GOT3 (cell line): ENCODE data around the gene FSHR.

Experiments used
- DNase-seq: peaks from one replicate; lab custom pipeline; 2025; ENCODE audit warnings: mixed read lengths; lab: John Stamatoyannopoulos, UW

FSHR gene

DNA sequence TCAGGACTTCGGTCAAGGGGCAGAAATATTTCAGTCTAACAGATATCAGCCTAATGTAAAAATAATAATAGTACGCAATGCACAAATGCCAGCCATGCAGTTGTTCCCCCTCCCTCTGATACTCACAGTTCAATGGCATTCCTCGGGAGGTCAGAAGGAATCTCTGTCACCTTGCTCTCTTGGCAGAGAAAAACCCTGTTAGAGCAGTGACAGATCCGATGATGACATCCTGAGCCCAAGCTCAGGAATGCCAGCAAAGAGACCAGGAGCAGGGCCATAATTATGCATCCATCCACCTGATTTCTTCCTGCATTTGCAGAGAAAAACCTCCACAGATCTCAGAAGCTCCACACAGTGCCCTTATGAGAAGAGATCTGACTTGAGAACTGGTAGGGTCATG lies at the start of gene FSHR:
FSHR (minus strand) TSS at position 376 of the 400 bp plus-strand sequence; CDS start at position 278, 98 bp downstream.
- DNase-seq, result no peak

DNA sequence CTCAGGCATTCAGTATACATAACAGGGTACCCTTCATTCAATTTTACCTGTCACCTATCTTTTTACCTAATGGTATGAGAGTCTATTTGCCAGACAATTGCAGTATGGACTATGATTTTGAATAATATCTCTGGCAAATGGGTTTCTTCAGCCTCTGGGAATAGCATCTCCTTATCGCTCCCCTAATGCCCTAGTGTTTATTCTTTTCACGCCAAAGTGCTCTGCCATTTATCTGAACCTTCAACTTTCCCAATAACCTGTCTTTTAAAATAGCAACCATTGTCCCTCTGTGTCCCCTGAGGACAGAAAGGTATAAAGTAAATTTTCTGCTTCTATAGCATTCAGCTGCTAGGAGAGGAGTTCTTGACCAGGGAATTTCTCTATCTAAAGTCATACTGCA lies 45.0 kb upstream of the FSHR start:
- DNase-seq, result no peak

DNA sequence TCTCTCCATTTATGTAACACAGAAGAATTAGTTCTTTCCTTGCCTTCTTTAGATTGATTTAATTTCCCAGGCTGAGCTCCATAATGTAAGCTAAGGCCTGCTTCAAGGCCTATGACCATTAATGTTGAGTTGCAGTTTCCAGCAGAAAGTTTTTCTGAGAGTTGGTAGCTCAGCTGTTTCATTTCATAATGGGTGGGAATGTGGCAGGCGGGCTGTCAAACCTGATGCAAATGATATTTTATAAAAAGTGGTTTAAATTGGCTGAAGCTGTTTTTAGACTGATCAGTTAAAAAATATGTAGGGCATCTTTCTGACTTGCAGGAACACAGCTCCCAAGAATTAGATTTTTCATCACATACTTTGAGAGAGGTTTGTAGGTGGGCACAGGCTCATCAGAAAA lies 40.4 kb upstream of the FSHR start:
- no peak for DNase-seq

DNA sequence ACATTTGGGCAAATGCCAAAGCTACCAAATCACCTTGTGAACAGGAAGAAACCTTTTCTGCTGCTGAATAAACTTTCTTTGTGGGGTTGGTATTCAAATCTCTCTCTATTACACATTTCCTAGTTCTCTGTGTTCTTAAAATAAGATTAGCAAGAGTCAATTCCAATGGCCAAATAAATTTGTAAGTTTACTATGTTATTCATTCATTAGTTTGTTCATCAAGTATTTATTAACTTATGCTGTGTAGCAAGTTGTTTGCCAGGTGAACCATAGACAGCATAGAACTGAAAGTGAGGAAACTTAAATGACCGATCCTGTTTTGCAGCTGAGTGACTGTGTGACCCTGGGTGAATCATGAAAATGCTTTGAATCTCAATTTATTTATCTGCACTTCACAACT lies 37.7 kb upstream of the FSHR start:
- no peak for DNase-seq

GRCh38 chr2:49189512-49190225 lies 35.4 kb upstream of the FSHR start:
- no peak for DNase-seq

GRCh38 chr2:49186050-49186648 lies 31.8 kb upstream of the FSHR start:
- no peak for DNase-seq

DNA sequence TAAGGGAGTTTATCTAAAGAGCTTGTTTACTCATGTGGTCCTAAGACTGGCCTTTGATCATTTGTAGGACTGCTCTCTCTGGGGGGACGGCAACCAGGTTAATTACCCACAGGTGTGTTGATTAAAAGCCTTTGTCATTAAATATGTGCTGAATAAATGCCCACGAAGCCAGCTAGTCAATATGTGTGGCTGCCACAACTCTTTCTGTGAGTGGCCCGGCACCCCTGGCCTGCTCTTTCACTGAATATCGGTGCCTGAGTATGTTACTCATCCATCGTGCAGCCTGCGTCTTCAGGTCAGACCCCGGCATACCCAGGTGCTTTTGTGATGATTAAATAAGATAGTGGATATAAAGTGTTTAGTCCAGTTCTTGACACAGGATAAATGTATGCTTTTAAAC lies 24.3 kb upstream of the FSHR start:
- no peak for DNase-seq

GRCh38 chr2:49177194-49177593 lies 22.9 kb upstream of the FSHR start:
- no peak for DNase-seq

DNA sequence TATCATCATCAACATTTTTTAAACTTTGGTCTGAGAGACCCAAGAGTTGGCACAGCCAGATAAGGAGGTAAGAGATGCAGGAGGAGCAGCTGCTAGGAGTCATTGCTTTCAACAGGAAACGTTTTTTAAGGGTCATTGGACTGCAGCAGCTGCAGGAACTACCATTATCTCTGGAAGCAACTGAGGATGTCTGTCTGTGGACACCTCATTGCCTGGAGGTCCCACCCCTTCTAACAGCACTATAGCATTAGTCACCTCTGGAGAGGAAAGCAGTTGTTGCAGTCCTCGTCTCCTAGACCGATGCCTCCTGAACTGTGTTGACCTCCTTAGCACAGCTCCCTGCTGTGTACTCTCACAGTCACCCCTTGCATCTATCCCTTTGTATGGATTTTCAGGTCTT lies 21.5 kb upstream of the FSHR start:
- DNase-seq, result no peak

- DNase-seq, result no peak
These were observed 20.4 kb upstream of the FSHR start for GRCh38 chr2:49174750-49175149.

DNA sequence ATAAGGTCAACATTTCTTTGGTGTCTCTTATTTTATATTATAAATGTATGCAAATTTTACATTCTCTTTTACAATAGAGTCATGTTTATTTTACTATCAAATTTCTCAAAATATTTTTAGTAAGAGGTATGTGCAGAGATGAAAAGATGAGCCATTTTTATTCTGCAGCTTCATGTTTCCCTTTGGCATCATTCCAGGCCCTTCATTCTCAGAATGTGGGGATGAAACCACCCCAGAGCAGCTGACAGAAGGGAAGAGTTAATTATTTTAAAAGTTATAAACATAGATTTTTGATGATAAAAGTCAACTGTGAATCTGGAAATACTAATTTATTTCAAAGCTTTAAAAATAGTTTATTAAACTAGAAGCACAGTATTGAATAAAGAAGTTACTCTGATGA lies 12.8 kb upstream of the FSHR start:
- no peak for DNase-seq

GRCh38 chr2:49165662-49166061 lies 11.3 kb upstream of the FSHR start:
- DNase-seq, result no peak

DNA sequence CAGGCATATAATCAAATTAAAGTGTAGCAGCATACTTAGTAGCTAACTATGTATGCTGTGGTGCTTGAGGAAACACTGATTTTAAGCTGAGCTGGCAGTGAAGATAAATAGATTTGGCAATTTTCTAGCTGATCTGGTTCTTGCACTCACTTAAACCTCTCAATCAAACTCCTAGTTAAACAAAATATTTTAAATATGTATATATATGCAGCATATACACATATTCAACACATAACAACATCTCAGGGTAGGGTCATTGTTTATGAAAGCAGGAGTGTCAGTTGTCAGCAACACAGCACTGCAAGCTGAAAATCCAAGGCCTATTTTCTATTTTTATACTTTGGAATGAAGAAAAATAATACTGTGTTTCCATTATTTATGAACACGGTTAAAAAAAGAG lies 10.4 kb upstream of the FSHR start:
- DNase-seq, result no peak

DNA sequence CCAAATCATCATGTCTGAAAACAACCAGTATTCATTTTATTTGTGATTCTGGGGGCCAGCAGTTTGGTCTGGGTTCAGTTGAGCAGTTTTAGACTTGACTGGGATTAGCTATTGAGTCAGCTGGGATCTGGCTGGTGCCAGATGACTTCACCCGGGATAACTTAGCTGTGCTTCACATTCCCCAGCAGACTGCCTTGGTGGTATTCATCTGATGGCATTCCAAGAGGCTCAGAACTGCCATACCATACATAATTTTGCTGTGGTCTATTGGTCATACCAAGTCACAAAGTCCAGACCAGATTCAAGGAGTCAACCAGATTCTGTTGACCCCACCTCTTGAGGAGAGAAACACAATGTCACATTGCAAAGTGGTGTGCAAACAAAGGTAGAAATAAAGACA lies 7.8 kb upstream of the FSHR start:
- DNase-seq, result no peak

DNA sequence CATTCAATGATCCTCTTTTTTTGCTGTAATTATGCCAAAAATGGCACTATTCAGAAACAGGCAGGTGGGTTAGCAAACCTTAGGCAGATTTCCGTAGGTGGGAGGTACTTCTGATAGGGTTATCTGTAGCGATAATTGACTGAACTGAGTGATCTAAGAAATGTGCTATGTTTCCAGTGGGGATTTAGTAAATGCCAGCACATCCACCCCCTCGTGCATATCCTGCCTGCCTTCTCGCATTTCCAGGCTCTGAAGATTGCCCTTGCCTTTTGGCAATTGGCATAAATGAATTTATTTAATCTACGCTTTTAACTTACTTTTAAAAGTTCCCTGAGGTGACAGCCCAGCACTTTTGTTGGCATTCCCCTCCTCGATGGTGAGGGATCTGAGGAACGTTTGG lies 576 bp upstream of the FSHR start:
- DNase-seq, result no peak

GRCh38 chr2:49153252-49153651 lies 1.1 kb downstream of the FSHR start:
- DNase-seq, result no peak

GRCh38 chr2:49152824-49153223 lies 1.5 kb downstream of the FSHR start:
- no peak for DNase-seq

GRCh38 chr2:49146401-49146800 lies 7.9 kb downstream of the FSHR start:
- no peak for DNase-seq

DNA sequence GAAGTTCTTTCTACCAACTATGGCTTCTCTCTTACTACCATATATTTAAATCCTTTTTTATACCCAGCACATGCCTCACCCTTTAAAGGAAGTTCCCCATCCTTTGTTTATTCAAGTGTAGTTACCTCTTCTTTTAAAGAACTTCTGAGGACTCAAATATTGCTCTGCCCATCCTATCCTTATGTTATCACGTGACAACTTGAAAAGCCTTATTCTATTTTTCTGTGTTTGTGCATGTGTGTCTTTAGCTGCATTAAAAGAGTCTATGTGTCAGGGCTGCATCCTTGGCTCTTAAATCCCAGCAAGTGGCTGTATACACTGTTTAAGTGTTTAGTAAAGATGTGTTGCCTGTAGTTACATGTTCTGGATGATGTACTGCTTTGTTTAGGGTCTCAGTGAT lies 22.5 kb downstream of the FSHR start:
- no peak for DNase-seq

DNA sequence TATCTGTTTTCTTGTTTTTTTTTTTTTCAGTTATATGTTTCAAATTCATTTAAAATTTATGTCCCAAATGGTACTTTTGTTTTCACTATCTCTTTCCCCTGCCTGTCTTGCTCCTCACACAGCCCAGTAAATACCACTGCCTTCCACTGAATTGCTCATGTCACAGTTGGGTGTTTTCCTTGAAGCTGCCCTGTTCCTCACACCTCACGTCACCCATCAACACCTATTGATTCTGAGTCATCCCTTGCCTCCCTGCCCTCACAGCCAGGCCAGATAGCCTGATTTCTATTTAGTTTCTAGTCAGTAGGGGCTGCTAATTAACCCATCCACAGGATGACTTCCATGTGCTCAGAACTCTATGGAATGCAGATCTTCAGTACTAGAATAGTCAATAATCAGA lies 25.3 kb downstream of the FSHR start:
- no peak for DNase-seq

DNA sequence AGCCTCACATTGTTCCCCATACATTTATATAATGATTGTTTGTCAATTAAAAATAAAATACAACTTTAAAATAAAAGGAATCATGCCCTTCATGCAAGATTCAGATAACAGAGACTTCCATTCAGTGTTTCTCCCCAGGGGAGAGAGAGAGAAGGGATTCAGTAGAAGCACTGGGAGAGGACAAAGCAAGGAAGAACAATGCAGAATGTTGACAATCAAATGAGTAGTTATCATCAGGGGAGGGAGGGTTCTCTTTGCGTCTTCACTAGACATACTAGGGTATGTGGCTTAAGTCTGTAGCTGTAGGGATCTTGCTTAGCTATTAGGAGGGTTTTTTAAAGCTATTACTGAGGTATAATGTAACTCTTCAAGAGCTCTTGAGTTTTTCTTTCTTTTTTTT lies 30.7 kb downstream of the FSHR start:
- DNase-seq, result no peak

DNA sequence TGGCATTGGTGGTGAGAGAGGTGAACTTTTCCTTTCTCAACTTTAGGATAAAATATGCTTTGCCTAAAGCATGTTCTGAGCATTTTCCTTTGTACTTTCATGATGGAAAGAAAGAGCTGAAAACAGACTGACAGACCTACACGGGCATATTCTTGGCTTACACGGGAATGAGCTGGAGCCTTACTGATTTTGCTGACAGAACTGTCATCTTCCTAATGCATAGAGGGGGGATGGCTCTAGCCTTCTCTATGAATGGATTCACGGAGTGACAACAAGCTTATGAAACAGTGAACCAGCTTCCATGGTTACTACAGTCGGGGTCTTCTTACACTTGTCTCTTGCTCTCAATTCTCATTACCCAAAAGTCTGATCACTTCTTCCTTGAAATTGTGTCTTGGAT lies 32.2 kb downstream of the FSHR start:
- DNase-seq, result no peak

- DNase-seq, result no peak
These were observed 41.3 kb downstream of the FSHR start for GRCh38 chr2:49113046-49113445.

GRCh38 chr2:49111456-49111855 lies 42.9 kb downstream of the FSHR start:
- no peak for DNase-seq
